K562 (cell line): ENCODE results near the gene RETREG2.

Source experiments
- CTCF ChIP-seq, 3 experiments: IDR thresholded peaks in 2 of 3; conservative IDR thresholded peaks in 1 of 3; 2 replicates each; pipeline ENCODE4 v1.5.1; 2011 to 2012; ENCODE audit warnings: low read length in 3 of 3, mild to moderate bottlenecking in 3 of 3, control low read depth in 2 of 3, improper control_type of control experiment in 1 of 3, inconsistent platforms in 1 of 3, low read depth in 1 of 3, mixed read lengths in 1 of 3, moderate library complexity in 1 of 3; ENCODE audit not compliant: insufficient read depth in 2 of 3
- FOXK2 ChIP-seq, 2 experiments: fragments of 450-650 bp; IDR thresholded peaks in 1 of 2; conservative IDR thresholded peaks in 1 of 2; 2 replicates each; pipeline ENCODE4 v1.6.1; 2016; ENCODE audit warnings: low read depth in 2 of 2, mild to moderate bottlenecking in 1 of 2
- ZNF444 ChIP-seq: fragments of 250-450 bp; sonication (Bioruptor Pico); IDR thresholded peaks from 2 replicates; pipeline ENCODE4 v1.4.0; 2020; ENCODE audit warnings: mild to moderate bottlenecking, moderate library complexity

- TF ChIP-seq FOXK2 (conservative IDR thresholded peaks at IDR 0.05 in 1 of 2, IDR thresholded peaks at IDR 0.05 in 1 of 2; ENCODE audit: low read depth in 2 of 2): no peak
- TF ChIP-seq CTCF (IDR thresholded peaks at IDR 0.05 in 2 of 3, conservative IDR thresholded peaks at IDR 0.05 in 1 of 3; ENCODE audit: insufficient read depth in 2 of 3, low read depth in 1 of 3, low read length in 3 of 3): no peak
- TF ChIP-seq ZNF444 (CRISPR knock-in tag): no peak
These were observed 31.4 kb downstream of the RETREG2 start for GRCh38 chr2:219209236-219210195.
